HL-60/S4 treated with phorbol 12-myristate 13-acetate at 8.2 ng/mL for 4 days and 3 days (cell line): ENCODE results near the gene SYT1.

Source experiments
- in situ Hi-C: fragments of 300-500 bp; cut with MboI; formaldehyde crosslinking; loops from 2 replicates; pipeline ENCODE4 v1.15.0; 2022; ENCODE audit warnings: low sequenced_read_pairs

SYT1 gene

DNA sequence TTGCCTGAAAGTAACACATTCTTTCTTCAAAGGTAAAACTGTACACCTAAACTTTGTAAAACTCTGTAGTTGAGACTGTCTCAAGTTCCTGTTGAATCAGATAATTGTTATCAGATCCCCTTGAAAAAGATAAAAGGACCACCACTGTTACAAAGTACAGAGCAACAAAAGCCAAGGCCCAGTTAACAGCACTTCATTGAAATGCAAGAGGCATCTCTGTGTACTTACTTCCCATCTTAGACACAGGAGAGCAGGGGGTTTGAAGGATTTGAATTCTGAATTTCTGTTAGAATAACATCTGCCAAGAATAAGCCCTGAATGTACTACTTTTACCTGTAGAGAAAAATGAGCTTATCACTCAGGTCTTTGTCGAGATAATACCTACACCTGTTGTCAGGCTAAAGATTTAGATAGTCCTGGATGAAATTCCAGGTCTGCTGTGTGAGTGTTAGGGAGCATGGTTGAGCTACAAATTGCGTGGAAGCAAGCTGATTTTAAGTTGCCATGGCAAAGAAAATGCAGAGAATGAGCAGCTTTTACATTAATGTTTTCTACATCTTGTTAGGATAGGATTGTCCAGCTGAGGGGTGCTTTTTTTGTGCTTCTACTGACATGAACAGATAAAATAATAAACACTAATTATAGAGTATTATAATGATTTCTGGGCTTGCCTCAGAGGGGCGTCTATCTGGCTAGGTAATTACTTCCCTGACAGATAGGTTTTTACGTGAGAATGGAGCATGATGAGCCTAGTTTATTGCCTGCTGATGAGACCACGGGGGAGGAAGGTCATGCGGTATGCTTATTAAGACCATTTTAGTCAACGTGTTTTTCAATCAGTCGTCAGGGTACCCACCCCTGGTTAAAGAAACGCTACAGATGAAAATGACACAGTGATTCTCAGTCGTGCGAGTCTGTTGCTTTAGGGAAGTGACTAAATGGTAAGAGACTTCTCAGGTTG, 517.0 kb downstream of the SYT1 start:
- in situ Hi-C loops: no loop called here

DNA sequence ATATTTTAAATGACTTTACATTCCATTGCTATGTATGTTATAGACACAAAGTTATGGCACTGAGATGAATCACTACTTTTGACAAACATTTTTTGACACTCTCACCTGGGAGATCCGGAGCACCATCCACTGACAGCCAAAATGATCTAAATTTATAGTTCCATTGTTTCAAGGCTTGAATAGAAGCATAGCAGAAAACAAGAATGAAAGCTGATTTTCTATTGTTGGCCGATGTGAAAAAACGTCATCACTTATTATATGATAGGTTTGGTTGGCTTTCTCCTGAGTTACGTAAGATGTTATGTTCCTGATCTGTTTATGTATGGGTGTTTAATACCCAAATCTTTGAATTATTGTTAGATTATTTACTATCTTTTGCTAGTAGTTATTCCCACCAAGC, 520.0 kb downstream of the SYT1 start:
- in situ Hi-C loops: no loop called here

- in situ Hi-C loops: no loop called here
Observed at GRCh38 chr12:79388011-79388410, 523.4 kb downstream of the SYT1 start.

GRCh38 chr12:79393842-79394241, 529.3 kb downstream of the SYT1 start:
- in situ Hi-C loops: no loop called here

- in situ Hi-C loops: no loop called here
Observed at GRCh38 chr12:79397609-79398008, 533.0 kb downstream of the SYT1 start.

GRCh38 chr12:79400481-79400880, 535.9 kb downstream of the SYT1 start:
- in situ Hi-C loops: no loop called here

DNA sequence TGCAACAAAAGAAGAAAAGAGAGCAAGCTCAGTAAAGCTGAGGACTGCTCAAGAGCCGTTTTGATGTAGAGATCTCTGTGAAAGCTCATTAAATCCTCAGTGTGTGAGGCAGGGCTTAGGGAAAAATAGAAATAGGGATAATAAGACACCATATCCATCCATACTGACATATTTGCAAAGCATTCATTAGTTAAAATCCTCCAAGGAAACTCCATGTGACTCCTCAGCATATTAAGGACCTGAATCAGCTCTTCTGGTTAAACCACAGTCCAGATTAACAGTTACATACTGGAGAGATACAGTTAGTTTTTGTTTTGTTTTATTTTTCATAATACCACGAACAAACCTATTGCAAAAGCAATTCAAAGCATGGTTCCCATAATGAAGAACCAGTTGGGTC, 538.0 kb downstream of the SYT1 start:
- in situ Hi-C loops: no loop called here

- in situ Hi-C loops: no loop called here
Observed at GRCh38 chr12:79406993-79407392, 542.4 kb downstream of the SYT1 start.

DNA sequence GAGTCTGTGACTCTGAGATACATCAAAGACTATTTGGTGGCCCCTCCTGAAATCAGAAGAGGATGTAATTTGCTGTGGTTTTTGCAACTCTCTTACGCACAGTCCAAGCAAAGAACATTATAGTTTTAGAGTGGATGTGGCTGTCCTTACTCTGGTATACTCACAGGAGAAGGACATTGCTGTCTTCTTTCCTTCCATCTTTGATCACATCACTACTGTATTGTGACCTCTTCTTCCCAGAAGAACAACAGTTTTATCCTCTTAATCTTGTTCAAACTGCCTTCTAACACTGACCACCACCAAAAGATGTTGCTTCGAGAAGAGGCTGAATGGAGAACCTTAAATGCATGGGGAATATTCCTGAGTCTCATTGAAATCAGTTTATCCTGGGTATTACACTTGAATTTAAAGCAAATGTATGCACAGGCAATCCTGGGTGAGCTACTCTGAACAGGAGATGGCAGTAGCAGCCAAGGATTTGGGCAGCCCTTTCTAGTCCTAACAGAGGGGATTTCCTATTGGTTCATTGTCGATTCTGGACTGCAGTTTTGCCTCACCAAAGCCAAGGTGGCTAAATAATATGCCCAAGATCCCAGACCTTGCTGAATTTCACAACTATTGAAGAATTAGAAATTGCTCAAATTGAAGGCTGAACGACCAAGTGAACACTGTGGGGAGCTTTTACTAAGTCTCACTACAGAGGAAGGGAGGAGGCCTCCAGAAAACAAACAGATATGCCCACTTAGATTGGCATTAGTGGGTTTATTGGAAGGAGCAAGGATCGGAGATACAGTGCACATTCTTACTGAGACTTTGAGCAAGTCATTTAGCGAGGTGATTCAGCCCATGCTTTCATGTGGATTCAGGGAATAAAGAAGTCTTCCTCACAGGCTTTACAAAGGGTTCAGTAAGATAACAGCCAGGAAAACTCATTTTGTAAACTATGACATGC, 543.4 kb downstream of the SYT1 start:
- in situ Hi-C loops: no loop called here

- in situ Hi-C loops: no loop called here
Observed at GRCh38 chr12:79408689-79409088, 544.1 kb downstream of the SYT1 start.

GRCh38 chr12:79409562-79409961, 545.0 kb downstream of the SYT1 start:
- in situ Hi-C loops: no loop called here

DNA sequence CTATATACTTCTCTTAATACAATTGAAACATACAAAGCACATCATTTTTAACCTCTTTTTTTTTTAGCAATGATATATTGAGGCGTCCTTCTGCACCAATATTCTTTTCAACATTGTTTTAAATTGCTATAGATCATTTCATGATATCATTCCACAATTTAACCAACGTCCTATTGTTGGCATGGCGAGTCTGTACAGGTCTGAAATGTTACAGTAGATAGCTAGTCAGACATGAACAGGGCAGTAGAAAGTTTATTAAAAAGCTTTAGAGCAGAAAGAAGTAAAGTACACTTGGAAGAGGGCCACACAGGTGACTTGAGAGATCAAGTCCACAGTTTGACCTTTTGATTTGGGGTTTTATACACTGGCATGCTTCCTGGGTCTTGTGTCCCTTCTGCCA, 547.2 kb downstream of the SYT1 start:
- in situ Hi-C loops: no loop called here

DNA sequence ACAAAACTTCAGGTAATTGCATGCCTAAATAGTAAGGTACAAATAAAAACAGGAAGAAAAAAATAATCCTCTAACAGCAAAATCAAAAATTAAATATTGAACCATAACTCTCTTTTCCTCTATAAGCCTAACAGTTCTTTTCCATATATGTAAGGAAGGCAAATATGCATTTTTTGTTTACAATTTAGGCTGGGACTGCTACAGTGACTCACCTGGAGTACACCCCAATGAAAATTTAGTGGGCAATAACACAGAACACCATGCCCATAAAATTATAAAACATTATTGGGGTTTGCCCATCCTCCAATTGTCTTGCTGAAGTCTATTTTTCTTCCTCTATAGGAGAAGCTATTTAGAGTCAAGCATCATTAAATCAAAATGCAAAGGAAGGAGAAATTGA, 549.2 kb downstream of the SYT1 start:
- in situ Hi-C loops: no loop called here

GRCh38 chr12:79414252-79414651, 549.7 kb downstream of the SYT1 start:
- in situ Hi-C loops: no loop called here

DNA sequence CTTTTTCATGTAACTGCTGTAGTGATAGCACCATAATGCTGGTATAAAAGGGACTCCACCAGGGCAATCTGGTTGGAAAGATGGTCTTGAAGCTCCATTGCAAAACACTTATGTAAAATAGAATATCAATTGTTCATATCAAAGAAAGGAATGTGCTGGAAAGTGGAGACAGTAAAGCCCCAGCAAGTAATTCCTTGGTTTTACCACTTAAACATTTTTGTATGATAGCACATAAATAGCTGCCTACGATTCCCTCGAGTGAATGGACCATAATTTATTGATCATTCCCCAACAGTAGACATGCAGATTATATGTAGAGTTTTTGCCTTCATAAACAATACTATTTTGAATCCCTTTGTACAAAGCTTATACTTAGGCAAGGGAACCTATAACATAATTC, 550.7 kb downstream of the SYT1 start:
- in situ Hi-C loops: no loop called here

DNA sequence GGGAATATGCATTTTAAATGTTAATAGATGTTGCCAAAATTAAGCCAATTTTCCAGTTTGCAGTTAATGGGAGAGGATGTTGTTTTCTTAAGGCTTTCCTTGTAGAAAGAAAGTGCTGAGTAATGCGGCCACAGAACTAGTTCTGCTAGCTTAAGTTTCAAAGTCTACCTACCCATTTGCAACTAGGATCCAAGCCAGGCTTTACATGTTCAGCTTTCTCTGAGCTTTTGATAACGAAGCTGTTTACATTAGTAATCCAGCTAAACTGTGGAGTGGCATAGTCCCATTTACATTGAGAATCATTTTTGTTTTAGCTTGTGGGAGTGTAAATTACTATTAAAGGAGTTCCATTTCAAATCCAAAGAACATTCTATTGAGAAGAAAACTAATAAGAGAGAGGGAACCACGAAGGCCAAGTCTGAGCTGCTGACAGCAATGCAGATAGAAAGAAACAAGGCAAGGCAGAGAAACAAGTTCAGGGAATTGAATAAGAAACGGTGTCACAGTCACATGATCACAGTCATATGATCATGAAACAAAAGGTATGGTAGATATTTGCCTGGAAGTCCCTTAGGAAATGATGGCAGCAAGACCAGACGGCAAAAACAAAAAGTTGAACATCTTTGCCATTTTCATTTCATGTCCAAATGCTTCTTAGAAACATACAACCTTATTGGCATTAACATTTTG, 551.3 kb downstream of the SYT1 start:
- in situ Hi-C loops: no loop called here

DNA sequence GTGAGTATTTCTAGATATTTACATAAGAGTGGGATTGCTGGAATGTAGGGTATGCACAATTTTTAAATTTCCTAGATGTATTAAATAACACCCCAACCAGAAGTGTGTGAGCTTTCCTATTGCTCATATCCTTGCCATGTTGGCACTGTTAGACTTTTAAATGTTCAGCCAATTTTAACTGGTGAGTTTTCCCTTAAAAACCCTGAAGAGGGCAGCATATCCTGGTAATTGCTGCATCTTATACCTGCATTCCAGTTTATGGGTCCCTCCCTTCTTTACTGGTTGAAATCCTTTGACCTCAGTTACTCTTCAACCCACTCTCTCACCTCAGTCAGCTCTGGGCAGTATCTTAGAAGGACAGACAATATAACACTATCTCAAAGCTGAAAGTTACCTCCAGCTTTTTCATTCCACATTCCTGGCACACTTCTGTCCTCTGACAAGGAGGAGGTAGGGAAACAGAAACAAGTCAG, 555.6 kb downstream of the SYT1 start:
- in situ Hi-C loops: no loop called here

- in situ Hi-C loops: no loop called here
Observed at GRCh38 chr12:79421236-79421740, 556.7 kb downstream of the SYT1 start.

DNA sequence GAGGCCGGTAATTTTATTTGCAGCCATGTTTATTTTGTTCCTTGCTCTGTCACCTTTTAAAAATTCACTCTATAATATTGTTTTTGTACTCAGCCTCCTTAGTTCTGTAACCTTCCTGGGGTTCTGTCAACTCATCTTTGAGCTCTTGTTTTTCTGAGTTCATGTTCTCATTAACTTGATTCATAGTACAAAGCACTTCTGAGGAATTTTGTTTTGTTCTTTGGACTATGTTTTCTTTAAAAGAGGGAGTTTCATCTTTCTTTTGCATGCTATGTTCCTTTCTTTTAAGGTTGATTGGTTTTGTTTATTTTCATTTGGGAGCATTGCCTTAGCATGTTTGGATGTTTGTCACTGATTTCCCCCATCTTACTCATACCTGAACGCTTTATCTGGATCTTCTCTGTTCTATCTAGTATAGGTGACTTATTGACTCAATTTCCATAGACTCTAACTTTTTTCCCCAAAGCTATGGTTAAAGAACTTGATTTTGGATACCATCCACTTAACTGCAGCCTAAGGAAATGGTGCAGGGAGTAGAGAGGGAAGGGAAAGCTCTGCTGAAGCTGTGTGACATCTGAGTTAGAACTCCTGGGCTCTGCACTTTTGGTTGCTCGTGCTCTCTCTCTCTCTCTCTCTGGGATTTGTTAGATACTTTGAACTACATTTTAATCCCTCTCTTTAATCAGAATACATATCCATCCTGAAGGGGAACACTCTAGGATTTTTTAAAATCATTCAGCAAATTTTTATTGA, 557.7 kb downstream of the SYT1 start:
- in situ Hi-C loops: no loop called here

- in situ Hi-C loops: no loop called here
Observed at GRCh38 chr12:79423560-79423959, 559.0 kb downstream of the SYT1 start.
